GM12865 (cell line): ENCODE measurements around the gene SNX32.

Experiments
- DNase-seq: peaks from one replicate; pipeline ENCODE4 v3.0.0; 2010; ENCODE audit warnings: low read depth
- H3K4me3 ChIP-seq: 2 replicates; pipeline ENCODE4 v1.5.1; 2011; ENCODE audit warnings: mild to moderate bottlenecking, low read depth, low read length, control low read depth
- TF ChIP-seq, protein P1 (sequence below): IDR thresholded peaks from 2 replicates; pipeline ENCODE4 v1.5.1; 2011; ENCODE audit warnings: low read length, control low read depth, low read depth, inconsistent platforms; ENCODE audit not compliant: insufficient read depth; ENCODE audit errors: missing control alignments

SNX32 gene

DNA sequence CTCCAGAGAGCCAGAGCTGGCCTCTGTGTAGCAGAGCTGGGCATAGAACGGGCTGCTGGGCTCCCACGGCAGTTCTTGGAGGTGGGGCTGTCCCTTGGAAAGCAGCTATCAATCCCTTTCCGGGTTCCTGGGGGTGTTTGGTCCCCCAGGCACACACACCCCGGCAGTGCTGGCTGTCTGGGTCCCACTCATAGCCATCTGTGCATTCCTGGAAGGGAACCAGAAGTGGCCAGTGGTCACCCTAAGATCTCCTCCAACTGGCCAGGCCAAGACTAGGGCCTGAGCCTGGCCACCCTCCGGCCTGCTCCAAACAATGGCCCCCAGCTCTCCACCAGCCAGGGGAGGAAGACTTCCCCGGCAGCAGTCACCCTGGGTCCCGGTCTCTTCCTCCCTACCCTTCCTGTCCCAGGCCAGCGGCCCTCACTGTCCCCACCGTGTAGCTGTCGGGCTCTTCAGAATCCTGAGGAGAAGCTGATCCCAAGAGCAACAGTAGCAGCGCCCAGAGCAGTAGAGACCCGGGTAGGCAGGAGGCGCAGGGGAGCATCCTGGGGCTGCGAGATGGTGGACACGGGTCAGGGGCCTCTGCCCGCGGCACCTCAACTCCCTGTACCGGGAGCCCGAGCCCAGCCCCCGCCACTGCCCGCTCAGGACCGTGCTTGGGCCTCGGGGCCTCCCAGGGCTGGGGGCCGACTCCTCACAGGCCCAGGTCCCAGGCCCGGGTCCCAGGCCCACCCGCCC is 38.2 kb downstream of the SNX32 start:
- TF ChIP-seq, protein P1, sequence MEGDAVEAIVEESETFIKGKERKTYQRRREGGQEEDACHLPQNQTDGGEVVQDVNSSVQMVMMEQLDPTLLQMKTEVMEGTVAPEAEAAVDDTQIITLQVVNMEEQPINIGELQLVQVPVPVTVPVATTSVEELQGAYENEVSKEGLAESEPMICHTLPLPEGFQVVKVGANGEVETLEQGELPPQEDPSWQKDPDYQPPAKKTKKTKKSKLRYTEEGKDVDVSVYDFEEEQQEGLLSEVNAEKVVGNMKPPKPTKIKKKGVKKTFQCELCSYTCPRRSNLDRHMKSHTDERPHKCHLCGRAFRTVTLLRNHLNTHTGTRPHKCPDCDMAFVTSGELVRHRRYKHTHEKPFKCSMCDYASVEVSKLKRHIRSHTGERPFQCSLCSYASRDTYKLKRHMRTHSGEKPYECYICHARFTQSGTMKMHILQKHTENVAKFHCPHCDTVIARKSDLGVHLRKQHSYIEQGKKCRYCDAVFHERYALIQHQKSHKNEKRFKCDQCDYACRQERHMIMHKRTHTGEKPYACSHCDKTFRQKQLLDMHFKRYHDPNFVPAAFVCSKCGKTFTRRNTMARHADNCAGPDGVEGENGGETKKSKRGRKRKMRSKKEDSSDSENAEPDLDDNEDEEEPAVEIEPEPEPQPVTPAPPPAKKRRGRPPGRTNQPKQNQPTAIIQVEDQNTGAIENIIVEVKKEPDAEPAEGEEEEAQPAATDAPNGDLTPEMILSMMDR: no peak
- DNase-seq: no peak
- H3K4me3 ChIP-seq: no peak overlapping the region

DNA sequence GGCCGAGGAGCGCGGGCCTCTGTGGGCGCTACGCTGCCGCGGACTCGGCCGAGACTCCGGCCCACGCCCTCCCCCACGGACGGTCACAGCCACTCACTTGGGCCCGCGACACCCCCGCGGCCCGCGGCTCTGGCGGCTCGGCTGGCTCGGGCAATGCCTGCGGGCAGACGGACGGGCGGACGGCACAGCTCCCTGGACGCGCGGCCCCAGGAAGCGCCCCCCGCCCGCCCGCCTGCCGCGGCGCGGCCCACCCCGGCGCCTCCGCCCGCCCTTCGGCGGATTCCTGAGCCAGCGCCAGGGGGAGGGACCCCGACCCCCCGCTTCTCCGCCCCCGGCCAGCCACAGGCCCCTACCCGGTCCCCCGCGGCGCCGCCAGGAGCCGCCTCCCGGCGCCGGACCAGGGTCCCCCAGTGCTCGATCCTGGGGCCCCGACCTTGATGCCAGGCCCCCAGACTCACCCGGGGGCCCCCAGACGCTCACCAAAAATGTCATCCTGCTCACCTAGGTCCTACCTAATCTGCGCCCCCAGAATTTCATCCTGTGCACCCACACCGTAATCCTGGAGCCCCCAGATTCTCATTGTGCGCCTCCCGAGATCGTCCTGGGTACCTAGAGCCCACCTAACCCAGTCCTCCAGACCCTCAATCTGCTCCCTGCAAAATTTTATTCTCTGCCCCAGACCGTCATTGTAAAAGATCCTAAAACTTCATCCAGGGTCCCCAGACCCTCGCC is 39.0 kb downstream of the SNX32 start, which contains the start of gene EFEMP2:
EFEMP2 (minus strand) TSS at position 215 of the 732 bp plus-strand sequence. CDS start 446 bp downstream, outside the sequence.
- no peak for DNase-seq
- TF ChIP-seq, protein P1: no peak
- H3K4me3 ChIP-seq: peak within 1 kb of the TSS; percentile 66

DNA sequence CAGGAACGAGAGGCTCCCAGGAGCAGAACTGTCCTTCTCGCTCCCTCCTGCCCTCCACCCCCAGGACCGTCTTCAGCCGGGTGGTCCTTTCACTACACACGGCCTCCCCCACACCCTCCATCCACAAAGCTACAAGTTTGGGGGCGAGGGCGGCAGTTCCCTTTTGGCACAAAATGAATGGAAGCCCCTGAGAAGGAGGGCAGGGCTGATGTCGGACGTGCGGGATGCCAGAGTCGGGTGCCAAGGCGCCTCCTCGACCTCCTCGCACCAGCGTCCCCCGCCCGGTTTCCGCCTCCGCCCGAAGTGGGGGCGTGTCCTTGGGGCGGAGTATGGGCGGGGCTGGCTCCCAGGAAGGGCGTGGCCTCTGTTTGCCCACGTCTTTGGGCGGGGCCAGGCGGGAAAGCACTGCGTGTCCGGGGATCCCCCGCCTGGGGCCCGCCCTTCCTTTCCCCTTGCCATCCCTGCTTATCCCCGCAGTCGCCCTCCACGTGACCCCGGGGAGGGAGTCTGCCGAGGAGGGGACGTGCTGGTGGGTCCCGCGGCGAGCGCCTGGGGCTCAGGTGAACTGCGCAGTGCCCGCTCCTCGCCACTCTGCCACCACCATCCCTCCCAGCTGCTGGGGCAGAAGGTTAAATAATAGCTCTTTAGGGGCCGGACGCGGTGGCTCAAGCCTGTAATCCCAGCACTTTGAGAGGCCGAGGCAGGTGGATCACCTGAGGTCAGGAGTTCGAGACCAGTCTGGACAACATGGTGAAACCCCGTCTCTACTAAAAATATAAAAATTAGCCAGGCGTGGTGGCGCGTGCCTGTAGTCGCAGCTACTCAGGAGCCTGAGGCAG is 39.8 kb downstream of the SNX32 start:
- TF ChIP-seq, protein P1: no peak
- DNase-seq: peak; percentile 96

DNA sequence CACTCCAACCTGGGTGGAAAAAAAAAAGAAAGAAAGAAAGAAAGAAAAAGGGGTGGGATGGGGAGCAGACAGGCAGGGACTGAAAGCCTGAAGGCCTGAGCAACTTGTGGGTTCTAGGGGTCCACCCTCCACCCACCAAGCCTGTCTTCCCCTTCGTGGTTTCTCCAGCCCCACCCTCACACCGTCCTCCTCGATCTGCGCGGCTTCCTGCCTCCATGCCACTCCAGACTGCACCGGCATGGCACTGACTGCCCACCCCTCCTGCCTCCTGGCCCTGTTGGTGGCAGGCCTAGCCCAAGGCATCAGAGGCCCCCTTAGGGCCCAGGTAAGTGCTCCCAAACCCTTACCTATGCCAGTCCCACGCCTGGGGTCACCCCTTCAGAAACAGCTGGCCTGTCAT is 45.9 kb downstream of the SNX32 start, which contains the start of gene CTSW:
CTSW (plus strand) TSS at position 221 of the 400 bp plus-strand sequence; CDS start at position 239, 18 bp downstream.
- DNase-seq: no peak
- TF ChIP-seq, protein P1: no peak
- H3K4me3 ChIP-seq: no peak within 1 kb of the TSS

More for the DNA sequence above, 39.8 kb downstream of the SNX32 start:
- H3K4me3 ChIP-seq: peak overlapping the region; percentile 66

DNA sequence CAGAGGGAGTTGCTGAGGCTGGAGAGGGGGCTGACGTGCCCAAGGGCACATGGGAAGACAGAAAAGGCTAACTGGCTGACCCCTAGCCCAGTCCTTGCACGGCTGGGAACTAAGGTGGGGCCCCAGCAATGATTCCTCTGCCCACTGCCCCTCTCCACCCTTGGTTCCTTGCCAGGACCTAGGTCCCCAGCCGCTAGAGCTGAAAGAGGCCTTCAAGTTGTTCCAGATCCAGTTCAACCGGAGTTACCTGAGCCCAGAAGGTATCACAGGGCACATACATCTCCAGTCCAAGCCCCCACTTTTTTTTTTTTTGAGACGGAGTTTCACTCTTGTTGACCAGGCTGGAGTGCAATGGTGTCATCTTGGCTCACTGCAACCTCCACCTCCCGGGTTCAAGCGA is 46.3 kb downstream of the SNX32 start:
- no peak for DNase-seq
- TF ChIP-seq, protein P1: no peak
- no peak overlapping the region for H3K4me3 ChIP-seq

DNA sequence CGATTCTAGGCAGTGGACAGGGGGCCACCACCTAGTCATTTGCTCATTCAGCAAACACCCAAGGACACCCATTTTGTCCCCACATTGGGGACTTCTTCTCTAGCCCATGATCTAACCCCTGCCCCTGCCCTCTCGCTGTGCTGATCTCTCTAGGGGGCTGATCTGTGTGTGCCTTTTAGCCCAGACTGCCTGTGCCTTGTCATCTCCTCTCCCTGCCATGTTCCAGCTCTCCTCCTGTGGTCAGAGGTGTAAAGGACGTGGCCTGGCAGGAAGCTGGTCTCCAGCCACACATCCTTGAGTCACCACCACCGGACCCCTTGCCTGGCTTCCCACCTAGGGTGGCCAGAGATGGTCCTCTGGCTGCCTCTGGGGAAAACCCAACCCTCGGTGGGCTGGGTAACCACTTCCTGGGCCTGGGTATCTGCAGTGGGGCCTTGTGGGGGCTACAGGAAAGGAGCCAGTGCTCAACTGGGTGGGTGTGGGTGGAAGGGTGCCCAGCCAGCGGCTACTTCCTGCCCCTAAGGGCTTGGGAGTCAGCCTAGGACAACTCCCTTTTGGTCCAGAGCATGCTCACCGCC is 47.2 kb downstream of the SNX32 start:
- no peak for DNase-seq
- TF ChIP-seq, protein P1: no peak
- H3K4me3 ChIP-seq: no peak overlapping the region
